NAMALWA (cell line): ENCODE results near the gene MAP4K2.

Experiments
- DNase-seq: peaks from one replicate; pipeline ENCODE4 v3.0.0-alpha.2; 2015; ENCODE audit warnings: low spot score

Gene MAP4K2

GRCh38 chr11:64736654-64737053, 66.4 kb downstream of the MAP4K2 start:
- DNase-seq: no peak

DNA sequence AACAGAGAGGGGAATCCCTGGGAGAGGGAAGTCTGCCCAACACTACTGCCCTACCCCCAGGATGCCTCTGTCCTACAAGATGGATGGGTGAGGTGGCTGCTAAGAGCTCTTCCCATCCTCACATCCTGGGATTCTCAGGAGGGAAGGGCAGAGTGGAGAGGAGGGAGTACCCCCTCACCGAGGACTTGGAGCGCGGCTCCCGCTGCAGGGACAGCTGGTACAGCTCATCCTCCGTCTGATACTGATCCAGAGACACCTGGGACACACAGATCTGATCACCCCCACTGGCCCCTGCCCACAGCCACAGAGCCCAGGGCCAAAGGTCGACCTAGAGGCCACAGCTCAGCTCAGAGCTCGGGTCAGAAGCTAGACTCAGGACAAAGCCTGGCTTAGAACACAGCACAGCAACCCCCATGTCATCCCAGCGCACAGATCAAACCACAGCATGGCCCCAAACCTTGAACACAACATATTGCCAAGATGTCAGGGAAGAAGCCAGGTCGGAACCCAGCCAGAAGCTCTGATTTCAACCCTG, 67.2 kb downstream of the MAP4K2 start:
- DNase-seq: no peak
